ENCODE data around the gene PACS2. TPM values are rescaled to one million over a fixed set of nuclear protein-coding genes. Genes with fewer than 3 reads are reported as not detected.

Gene PACS2
- 168 TPM for total RNA-seq

GRCh38 chr14:105314287-105315200, at the start of gene PACS2:
Gene PACS2 (plus strand): TSS chr14:105314748. CDS start chr14:105314919, 171 bp downstream.

GRCh38 chr14:105300542-105301102, 13.9 kb upstream of the PACS2 start, which contains the start of gene BRF1:
Gene BRF1 (minus strand): TSS chr14:105301001. CDS start chr14:105300629, 372 bp downstream.

GRCh38 chr14:105398044-105398725, 83.6 kb downstream of the PACS2 start, which contains the start of gene TEX22:
Gene TEX22 (plus strand): TSS chr14:105398538. CDS start chr14:105399341, 803 bp downstream.

GRCh38 chr14:105419195-105420091, 104.9 kb downstream of the PACS2 start, which contains the start of gene MTA1:
Gene MTA1 (plus strand): TSS chr14:105419827. CDS start chr14:105420036, 209 bp downstream.

Other genes with a start within 250 kb of the PACS2 start
- 0.94 TPM for gene GPR132, start 249.3 kb upstream of the PACS2 start, total RNA-seq
- 31.3 TPM for gene JAG2, start 146.0 kb upstream of the PACS2 start, total RNA-seq
- gene NUDT14, start 133.4 kb upstream of the PACS2 start, total RNA-seq: 24.1 TPM
- gene BTBD6, start 66.2 kb upstream of the PACS2 start, total RNA-seq: 49.5 TPM
- gene BRF1, start 13.7 kb upstream of the PACS2 start, total RNA-seq: 129 TPM
- 0.94 TPM for gene TEX22, start 83.8 kb downstream of the PACS2 start, total RNA-seq
- gene MTA1, start 105.1 kb downstream of the PACS2 start, total RNA-seq: 97.7 TPM
- gene CRIP2, start 160.1 kb downstream of the PACS2 start, total RNA-seq: 104 TPM
- gene CRIP1, start 172.1 kb downstream of the PACS2 start, total RNA-seq: 1.6 TPM
- 9.1 TPM for gene TEDC1, start 176.5 kb downstream of the PACS2 start, total RNA-seq
- 22.2 TPM for gene TMEM121, start 211.8 kb downstream of the PACS2 start, total RNA-seq